Measurements from ENCODE around the gene SLC24A5. TPM values are rescaled to one million over a fixed set of nuclear protein-coding genes. Genes with fewer than 3 reads are reported as not detected.

The SLC24A5 gene
- total RNA-seq, 1 experiment from 2014 or later, result not detected

DNA sequence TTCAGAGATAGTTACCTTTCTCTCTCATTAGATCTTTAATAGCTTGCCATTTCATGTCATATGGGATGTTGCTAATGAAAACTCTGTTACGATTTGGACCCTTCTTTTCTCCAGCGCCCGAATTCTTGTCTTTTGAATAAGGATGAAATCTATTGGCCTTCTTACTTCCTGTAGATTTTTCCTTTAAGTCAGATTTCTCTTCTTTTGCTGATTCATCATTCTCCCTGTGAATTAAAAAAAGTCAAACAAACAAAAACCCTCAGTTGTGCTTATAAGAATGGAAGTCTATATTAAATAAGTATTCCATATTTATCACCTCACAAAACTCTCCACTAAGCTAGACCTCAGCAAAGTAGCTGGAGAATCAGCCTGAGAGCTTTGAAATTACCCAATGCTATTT lies 47.8 kb downstream of the SLC24A5 start:
- peaks cover 2% of the 10 kb centered on the region for H3K36me3 ChIP-seq
- H3K9me3 ChIP-seq, result peaks cover 11% of the 10 kb centered on the region
- no peaks in the 10 kb centered on the region for H3K27me3 ChIP-seq
- H3K4me3 ChIP-seq, result no peak overlapping the region
- no peak for DNase-seq

DNA sequence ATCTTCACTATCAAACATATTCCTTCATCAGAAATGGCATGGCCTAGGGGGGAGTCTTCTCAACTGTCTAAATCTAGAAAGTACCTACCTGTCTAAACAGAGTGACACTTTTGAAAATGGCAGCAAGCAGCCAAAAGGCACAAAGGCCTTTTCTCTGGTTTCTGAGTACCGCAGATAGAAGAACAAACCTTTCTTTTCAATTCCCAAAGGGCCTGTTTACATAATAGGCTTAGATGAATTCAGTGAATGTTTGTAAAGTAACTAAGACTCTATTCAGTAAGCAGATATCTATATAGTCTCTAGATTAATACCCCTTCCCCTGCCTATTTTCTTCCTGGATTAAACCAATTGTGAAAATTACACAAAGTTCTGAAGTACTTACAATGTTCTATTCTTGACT lies 50.2 kb downstream of the SLC24A5 start:
- no peak for DNase-seq
- Histone ChIP-seq H3K9me3 (peaks cover 11% of the 10 kb centered on the region), H3K36me3 (peaks cover 2% of the 10 kb centered on the region), H3K4me3 (no peak overlapping the region), H3K27me3 (no peaks in the 10 kb centered on the region)

DNA sequence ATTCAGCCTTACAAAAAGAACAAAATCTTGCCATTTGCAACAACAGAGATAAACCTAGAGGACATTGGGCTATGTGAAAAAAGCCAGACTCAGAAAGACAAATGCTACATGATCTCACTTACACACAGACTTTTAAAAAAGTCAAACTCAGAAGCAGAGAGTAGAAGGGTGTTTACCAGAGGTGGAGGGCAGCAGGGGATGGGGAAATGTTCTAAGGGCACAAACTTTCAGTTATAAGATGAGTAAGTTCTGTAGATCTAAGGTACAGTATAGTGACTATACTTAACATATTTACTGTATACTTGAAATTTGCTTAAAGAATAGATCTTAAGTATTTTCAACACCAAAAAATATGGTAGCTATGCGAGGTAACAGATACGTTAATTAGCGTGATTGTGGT lies 54.3 kb downstream of the SLC24A5 start:
- H3K4me3 ChIP-seq, result no peak overlapping the region
- H3K27me3 ChIP-seq, result no peaks in the 10 kb centered on the region
- no peaks in the 10 kb centered on the region for H3K36me3 ChIP-seq
- peaks cover 11% of the 10 kb centered on the region for H3K9me3 ChIP-seq
- DNase-seq, result no peak

GRCh38 chr15:48176112-48176511 lies 55.3 kb downstream of the SLC24A5 start:
- H3K9me3 ChIP-seq, result peaks cover 11% of the 10 kb centered on the region
- H3K4me3 ChIP-seq, result no peak overlapping the region
- H3K27me3 ChIP-seq, result no peaks in the 10 kb centered on the region
- DNase-seq, result no peak
- no peaks in the 10 kb centered on the region for H3K36me3 ChIP-seq

- H3K4me3 ChIP-seq, result peak overlapping the region; percentile 65
- no peak for DNase-seq
- H3K36me3 ChIP-seq, result no peaks in the 10 kb centered on the region
Observed at GRCh38 chr15:48176957-48177356, 56.2 kb downstream of the SLC24A5 start.

DNA sequence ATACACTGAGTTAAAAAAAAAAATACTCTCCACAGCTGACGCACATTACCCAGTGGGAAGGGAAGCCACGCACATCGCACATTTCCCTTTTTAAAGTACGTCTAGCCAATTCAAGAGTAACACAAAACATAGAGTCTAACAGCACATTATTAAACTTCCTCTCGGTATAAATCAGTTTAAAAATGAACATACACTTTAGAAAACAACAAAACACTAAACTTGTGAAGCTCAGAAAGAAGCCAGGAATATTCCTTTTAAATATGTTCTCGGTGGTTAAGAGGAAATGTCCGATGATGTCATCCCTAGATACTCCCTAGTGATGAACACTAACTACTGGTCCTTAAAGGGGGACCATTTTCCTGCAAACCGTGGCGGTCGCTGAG lies 56.6 kb downstream of the SLC24A5 start:
- H3K36me3 ChIP-seq, result no peaks in the 10 kb centered on the region
- H3K9me3 ChIP-seq, result peaks cover 11% of the 10 kb centered on the region
- H3K27me3 ChIP-seq, result no peaks in the 10 kb centered on the region
- DNase-seq, result no peak
- H3K4me3 ChIP-seq, result peak overlapping the region; percentile 65

More at GRCh38 chr15:48176957-48177356, 56.2 kb downstream of the SLC24A5 start:
- Histone ChIP-seq H3K9me3 (peaks cover 11% of the 10 kb centered on the region), H3K27me3 (no peaks in the 10 kb centered on the region)

- no peaks in the 10 kb centered on the region for H3K27me3 ChIP-seq
- peak within 1 kb of the TSS; percentile 65 for H3K4me3 ChIP-seq
- peaks cover 6% of the 10 kb centered on the region for H3K9me3 ChIP-seq
- H3K36me3 ChIP-seq, result no peaks in the 10 kb centered on the region
- peak; percentile 84 for DNase-seq
Observed at GRCh38 chr15:48177766-48178647, 57.2 kb downstream of the SLC24A5 start, which contains the start of gene MYEF2. MYEF2 (minus strand) TSS chr15:48178295; CDS start chr15:48178237, 58 bp downstream.

- no peaks in the 10 kb centered on the region for H3K36me3 ChIP-seq
- H3K4me3 ChIP-seq, result peak overlapping the region; percentile 65
- peaks cover under 1% of the 10 kb centered on the region for H3K9me3 ChIP-seq
- no peak for DNase-seq
- no peaks in the 10 kb centered on the region; the same call in 1 of the 2 replicates for H3K27me3 ChIP-seq
Observed at GRCh38 chr15:48178648-48178931, 57.8 kb downstream of the SLC24A5 start.

- DNase-seq, result no peak
- Histone ChIP-seq H3K27me3 (peaks cover 4% of the 10 kb centered on the region), H3K4me3 (no peak overlapping the region)
Observed at GRCh38 chr15:48182749-48183148, 62.0 kb downstream of the SLC24A5 start.

DNA sequence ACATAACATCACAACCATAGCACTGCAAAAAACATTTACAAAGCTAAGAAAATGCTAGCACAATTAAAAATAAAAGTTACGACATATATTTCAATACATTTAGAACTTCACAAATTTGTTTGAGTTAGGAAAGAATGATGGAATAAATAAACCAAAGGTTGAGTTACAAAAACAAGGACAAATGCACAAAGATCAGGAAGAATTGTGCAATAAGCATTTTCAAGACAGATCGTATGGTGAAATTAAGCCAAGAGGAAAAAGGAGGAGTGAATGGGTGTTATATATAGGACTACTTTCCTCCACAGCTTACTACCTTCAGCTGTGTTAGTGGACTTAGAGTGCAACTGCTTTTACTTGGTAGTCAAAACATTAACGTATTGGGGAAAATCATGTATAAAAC lies 64.7 kb downstream of the SLC24A5 start:
- H3K9me3 ChIP-seq, result no peaks in the 10 kb centered on the region
- peaks cover 6% of the 10 kb centered on the region for H3K27me3 ChIP-seq
- no peak overlapping the region for H3K4me3 ChIP-seq
- DNase-seq, result no peak
- no peaks in the 10 kb centered on the region for H3K36me3 ChIP-seq

More at GRCh38 chr15:48182749-48183148, 62.0 kb downstream of the SLC24A5 start:
- Histone ChIP-seq H3K36me3 (no peaks in the 10 kb centered on the region), H3K9me3 (no peaks in the 10 kb centered on the region)

GRCh38 chr15:48186271-48186670 lies 65.5 kb downstream of the SLC24A5 start:
- DNase-seq, result no peak
- no peaks in the 10 kb centered on the region for H3K36me3 ChIP-seq
- H3K27me3 ChIP-seq, result peaks cover 6% of the 10 kb centered on the region
- H3K4me3 ChIP-seq, result no peak overlapping the region
- H3K9me3 ChIP-seq, result no peaks in the 10 kb centered on the region

DNA sequence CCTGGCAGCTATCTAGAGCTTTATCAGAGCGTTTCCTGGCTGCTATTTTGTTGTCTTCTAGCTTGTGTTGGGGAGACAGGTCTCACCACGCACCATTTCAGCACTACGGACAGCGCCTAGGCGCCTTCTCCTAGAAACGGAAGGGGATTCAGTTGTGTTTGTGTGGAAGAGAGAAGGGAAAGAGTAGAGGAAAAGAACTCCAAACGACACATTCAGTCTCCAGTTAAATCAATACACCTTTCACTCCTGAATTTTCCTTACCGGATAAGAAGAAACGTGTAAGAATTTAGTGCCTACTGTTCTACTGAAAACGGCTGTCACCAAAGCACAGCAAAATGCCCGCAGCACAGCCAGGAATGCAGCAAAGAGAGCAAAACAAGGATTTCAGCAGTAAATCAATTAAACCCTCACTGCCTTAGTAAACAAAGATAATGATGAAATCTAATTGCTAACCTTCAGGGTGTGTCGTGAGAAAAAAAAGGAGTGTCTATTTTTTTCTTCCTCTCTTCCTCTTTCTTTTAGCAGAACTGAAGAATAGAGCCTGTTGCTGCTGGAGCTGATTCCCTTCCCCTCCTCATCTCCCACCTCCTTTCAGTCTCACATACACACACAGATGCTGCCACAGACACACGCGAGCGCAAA lies 70.3 kb downstream of the SLC24A5 start:
- peak; percentile 49 for DNase-seq
- H3K9me3 ChIP-seq, result no peaks in the 10 kb centered on the region
- peaks cover 11% of the 10 kb centered on the region for H3K27me3 ChIP-seq
- no peaks in the 10 kb centered on the region for H3K36me3 ChIP-seq
- no peak overlapping the region for H3K4me3 ChIP-seq

DNA sequence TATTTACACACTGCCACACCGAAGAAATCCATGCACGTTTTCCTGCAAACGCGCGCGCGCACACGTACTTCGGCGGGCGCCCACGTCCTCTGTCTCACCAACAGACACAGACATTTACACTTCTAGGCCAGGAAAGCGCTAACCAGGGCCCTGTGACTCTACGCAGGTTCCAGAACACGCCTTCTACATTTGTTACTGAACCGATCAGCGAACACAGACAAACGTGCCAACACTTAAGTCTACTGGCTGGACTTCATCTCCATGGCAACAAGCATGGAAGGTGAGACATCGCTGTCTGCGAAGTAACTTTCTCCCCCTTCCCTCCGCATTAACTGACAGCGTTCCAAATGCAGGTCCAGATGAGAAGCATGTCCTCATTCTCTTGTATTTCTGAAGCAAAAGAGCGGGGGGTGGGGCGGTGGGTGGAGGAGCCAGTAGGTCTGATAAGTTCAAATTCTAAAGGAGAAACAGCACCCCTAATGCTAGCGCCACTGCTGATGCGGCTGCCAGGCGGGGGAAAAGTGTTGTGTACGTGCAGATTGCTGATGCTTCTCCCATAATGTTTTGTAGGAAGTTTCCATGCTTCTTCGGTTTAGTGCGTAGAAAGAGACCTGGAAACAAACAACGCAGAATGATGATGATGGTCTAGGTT lies 70.9 kb downstream of the SLC24A5 start, which contains the start of gene CTXN2:
CTXN2 (plus strand) TSS at position 92 of the 652 bp plus-strand sequence. CDS start 9,636 bp downstream, outside the sequence.
- DNase-seq, result no peak
- no peaks in the 10 kb centered on the region for H3K36me3 ChIP-seq
- H3K9me3 ChIP-seq, result no peaks in the 10 kb centered on the region
- H3K27me3 ChIP-seq, result peaks cover 11% of the 10 kb centered on the region
- no peak within 1 kb of the TSS for H3K4me3 ChIP-seq

Other genes starting within 250 kb of the SLC24A5 start
- gene MYEF2, start 57.3 kb downstream of the SLC24A5 start, total RNA-seq (2014; rRNA removed; shearing (Covaris generic); ENCODE audit: low replicate concordance), result 5.6 and 7.6 TPM in 2 replicates
- not detected in 2 replicates for gene CTXN2, start 70.7 kb downstream of the SLC24A5 start, total RNA-seq (2014; rRNA removed; shearing (Covaris generic); ENCODE audit: low replicate concordance)
- not detected in 2 replicates for gene SLC12A1, start 85.3 kb downstream of the SLC24A5 start, total RNA-seq (2014; rRNA removed; shearing (Covaris generic); ENCODE audit: low replicate concordance)
- 250 and 313 TPM in 2 replicates for gene DUT, start 210.4 kb downstream of the SLC24A5 start, total RNA-seq (2014; rRNA removed; shearing (Covaris generic); ENCODE audit: low replicate concordance)